Spleen (tissue), 7 donors: ENCODE results near the gene HOXC13.

Experiments used
- POLR2A ChIP-seq, 3 donors: fragments of 450-650 bp; IDR thresholded peaks; one replicate each; pipeline ENCODE4 v1.5.1; 2017; ENCODE audit warnings: antibody characterized with exemption in 3 of 3, mild to moderate bottlenecking in 1 of 3
- POLR2AphosphoS5 ChIP-seq, 3 donors: sonication (generic); formaldehyde crosslinking; IDR thresholded peaks; one replicate each; pipeline ENCODE4 v1.5.1; 2017; ENCODE audit warnings: antibody characterized with exemption in 3 of 3
- TF ChIP-seq, protein P1 (sequence below), 11 experiments: fragments of 200-600 bp in 7 of 11; fragments of 450-650 bp in 4 of 11; sonication (generic) in 4 of 11; IDR thresholded peaks in 8 of 11; conservative IDR thresholded peaks in 3 of 11; 1 replicate in 7 of 11; 2 replicates in 4 of 11; pipeline versions ENCODE4 v1.4.0 to v1.8.0; 2016 to 2021; ENCODE audit warnings: antibody characterized with exemption in 11 of 11, inconsistent platforms in 4 of 11, mild to moderate bottlenecking in 1 of 11
- donor health status: DM: no; HTN: no; CAD: no; lungs with moderate emphysema.
- donor health status: DM: no; HTN: no; CAD: no.
- donor health status: DM: no; HTN: no; CAD: no.

DNA sequence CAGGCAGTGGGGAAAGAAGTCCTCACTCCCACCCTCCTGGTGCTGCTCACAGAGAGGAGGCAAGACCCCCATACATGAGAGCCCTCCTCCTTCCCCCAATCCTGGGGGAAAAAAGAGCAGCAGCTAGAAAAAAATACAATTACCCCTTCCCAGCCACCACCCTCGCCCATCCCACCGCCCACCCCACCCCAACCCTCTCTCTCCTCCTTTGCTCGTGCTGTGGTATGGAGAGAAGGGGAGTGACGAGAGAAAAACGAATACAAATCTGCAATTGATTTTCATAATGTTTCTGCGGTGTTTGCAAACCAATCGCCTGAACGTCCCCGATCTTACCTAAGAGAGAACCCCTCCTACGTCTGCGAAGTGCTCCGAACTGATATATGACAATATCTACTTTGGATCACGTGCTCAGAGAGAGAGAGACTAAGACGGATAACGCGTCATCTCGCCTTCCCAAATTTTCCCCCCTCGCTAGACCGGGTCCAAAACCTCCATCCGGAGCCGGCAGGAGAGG, 34.1 kb downstream of the HOXC13 start, which contains the start of gene HOXC11:
- TF ChIP-seq, protein P1, sequence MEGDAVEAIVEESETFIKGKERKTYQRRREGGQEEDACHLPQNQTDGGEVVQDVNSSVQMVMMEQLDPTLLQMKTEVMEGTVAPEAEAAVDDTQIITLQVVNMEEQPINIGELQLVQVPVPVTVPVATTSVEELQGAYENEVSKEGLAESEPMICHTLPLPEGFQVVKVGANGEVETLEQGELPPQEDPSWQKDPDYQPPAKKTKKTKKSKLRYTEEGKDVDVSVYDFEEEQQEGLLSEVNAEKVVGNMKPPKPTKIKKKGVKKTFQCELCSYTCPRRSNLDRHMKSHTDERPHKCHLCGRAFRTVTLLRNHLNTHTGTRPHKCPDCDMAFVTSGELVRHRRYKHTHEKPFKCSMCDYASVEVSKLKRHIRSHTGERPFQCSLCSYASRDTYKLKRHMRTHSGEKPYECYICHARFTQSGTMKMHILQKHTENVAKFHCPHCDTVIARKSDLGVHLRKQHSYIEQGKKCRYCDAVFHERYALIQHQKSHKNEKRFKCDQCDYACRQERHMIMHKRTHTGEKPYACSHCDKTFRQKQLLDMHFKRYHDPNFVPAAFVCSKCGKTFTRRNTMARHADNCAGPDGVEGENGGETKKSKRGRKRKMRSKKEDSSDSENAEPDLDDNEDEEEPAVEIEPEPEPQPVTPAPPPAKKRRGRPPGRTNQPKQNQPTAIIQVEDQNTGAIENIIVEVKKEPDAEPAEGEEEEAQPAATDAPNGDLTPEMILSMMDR (IDR thresholded peaks at IDR 0.05 in 8 of 11, conservative IDR thresholded peaks at IDR 0.05 in 3 of 11) = no peak
- TF ChIP-seq POLR2A (IDR thresholded peaks at IDR 0.05) (no peak), POLR2AphosphoS5 (IDR thresholded peaks at IDR 0.05) (no peak)
